ENCODE data around the gene NEGR1.

Gene NEGR1

GRCh38 chr1:72023063-72023930 is 259.0 kb downstream of the NEGR1 start:
- DNase-seq (ENCODE audit: low spot score): no peak

GRCh38 chr1:72018562-72018961 is 263.8 kb downstream of the NEGR1 start:
- no peak for DNase-seq (ENCODE audit: low spot score)

DNA sequence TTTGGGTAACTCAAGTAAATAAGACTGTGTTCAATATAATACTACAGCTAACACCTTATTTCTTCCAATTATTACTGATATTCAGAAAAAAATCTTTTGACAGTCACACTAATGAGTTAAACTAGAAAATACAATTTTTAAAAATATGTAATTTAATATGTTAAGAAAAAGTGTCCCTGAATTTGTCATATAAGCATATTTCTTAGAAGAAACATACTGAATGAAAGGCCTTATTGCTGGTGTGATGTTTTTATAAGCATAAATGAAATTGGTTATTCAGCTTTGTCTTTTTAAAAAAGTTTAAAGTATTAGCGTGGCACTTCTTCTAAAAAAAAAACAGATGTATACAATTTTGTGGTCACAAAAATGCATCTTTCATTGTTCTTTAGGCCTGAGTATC is 267.3 kb downstream of the NEGR1 start:
- DNase-seq (ENCODE audit: low spot score): no peak

DNA sequence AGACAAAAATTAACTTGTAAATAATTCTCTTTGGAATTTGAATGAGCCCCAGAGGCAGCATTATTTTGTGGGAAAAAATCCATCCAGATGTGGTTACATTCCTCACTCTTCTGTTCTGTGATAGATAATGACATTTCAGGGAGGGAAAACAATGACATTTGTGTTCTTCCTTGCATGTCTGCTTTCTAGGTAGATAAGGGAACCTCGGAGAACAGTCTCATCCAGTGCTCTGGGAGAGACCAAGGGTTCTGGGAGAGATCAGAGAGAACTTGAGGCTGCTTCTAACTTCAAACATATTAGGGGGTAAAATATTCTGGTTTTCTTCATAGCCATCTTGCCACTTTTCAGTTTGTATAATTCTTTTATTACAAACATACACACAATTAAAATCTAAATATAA is 269.2 kb downstream of the NEGR1 start:
- DNase-seq (ENCODE audit: low spot score): no peak

DNA sequence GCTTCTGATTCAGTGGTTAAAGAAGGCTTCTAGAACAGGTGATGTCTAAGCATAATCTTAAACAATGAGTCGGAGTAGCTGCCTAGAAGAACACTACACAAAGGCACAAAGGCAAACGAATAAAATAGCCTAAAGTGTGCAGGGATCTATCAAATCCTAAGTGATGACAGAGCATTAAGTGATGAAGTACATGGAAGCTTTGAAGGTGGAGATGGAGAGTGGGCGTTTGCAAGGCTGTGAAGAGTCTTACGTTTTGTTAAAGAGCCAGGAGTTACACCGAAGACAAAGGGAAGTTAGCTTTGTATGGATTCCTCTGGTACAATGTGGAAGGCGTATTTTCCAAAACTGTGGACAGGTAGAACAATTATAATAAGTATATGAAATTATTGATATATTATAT is 270.6 kb downstream of the NEGR1 start:
- DNase-seq (ENCODE audit: low spot score): no peak

DNA sequence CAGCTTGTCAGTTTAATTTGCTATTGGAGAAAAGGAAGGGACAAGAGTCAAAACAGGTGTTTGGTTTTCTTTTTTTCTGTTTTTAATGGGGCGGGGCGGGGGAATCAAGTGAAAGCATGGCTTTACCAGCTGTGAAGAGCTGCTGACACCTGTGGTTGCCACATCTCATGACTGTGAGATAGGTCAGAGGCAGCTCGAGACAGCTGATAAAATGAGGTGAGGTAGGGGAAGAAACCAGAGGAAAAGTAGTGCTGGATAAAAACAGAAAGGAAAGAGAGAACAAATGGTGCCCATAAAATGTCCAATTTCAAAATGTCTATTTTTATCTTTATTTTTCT is 272.3 kb downstream of the NEGR1 start:
- no peak for DNase-seq (ENCODE audit: low spot score)

DNA sequence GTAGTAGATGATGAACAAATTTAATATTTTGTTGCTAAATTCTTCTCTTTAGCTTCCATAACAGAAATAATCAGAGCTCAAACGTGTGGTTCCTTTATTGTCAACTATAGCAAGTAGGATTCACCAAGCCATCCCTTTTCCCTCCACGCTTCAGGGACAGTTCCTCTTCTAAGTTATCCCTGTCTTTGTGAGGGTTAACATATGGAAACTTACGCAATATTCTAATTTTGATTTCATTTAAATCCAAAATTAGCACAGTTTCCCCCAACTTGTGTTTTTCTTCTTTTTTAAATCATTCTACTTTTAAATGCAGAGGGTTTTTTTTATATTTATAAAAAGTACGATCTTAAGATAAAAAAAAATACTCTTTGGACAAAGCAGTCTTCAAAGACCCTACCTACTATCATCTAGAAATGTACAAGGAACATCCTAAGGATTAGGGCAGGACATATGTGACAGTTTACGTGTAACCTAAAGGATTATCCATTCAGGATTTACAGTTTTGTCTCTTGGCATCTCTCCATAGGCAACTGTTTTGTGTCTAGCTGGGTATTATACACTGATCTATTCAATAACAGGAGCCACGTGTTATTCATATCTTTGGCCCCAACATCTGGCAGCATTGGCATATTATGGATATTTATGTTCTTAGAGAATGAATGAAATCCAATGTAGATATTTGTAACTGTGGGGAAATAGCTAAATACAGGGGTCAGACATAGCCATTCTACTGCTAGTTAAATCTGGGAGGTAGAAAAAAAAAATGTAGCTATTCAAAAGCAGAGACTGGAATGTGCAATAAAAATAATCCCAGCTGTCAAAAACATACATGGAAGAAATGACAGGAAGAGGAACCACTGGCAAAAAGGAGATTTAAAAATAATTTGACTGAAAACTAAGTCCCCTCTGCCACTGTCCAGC is 272.9 kb downstream of the NEGR1 start:
- no peak for DNase-seq (ENCODE audit: low spot score)

- no peak for DNase-seq (ENCODE audit: low spot score)
These were observed 275.0 kb downstream of the NEGR1 start for GRCh38 chr1:72007312-72007711.

DNA sequence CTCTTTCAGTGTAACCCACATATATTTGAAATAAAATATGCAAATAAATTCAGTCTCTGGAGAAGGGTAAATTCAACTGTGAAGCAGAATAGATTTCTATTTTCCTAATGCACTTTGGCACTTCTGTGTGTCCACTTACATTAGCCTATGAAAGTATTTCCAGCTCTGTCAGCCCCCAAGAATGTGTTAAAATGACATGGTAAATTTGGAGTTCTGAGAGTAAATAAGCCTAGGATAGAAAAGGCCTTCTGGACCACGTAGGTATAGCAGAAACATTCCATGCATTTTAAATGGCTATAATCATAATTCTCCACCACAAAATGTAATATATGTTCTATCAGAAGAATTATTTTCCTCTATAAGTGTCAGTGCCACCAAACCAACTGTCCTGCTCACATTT is 276.2 kb downstream of the NEGR1 start:
- no peak for DNase-seq (ENCODE audit: low spot score)

DNA sequence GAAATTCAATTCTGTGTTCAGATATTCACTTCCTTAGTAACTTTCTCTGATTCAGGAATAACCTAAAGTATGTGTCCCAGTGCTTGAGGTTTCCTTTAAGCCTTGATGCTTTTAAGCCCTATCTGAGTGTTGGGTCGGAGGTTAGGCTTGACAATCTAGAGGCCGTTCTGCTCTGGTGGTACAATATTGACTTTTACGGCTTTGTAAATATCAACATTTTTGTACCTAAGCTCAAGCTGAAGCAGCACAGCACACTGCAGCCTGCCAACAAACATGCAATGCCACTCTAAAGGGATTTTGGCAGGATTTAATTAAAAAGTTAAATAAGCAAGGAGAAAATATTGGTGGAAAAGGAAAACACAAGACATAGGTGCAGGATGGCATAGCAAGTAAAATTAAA is 279.2 kb downstream of the NEGR1 start:
- DNase-seq (ENCODE audit: low spot score): no peak

- DNase-seq (ENCODE audit: low spot score): no peak
These were observed 281.5 kb downstream of the NEGR1 start for GRCh38 chr1:72000809-72001208.

GRCh38 chr1:71994646-71995045 is 287.7 kb downstream of the NEGR1 start:
- no peak for DNase-seq (ENCODE audit: low spot score)

DNA sequence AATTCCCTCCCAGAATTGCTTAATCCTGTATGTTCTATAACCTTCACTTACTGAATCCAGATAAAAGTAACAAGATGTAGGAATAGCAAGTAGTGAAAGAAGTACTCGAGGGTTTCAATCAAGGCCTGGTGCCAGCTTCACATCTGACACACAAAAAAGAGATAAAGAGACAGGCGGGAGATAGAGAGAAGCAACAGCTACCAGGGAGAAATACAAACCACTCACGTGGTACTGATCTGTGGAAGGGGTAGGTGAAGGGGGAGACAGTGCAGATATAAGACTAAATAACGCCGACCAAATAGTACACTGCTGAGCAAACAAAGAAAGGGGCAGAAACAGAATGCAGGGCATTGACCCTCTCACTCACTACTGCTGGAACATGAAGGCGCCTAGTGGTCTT is 295.2 kb downstream of the NEGR1 start:
- DNase-seq (ENCODE audit: low spot score): no peak

DNA sequence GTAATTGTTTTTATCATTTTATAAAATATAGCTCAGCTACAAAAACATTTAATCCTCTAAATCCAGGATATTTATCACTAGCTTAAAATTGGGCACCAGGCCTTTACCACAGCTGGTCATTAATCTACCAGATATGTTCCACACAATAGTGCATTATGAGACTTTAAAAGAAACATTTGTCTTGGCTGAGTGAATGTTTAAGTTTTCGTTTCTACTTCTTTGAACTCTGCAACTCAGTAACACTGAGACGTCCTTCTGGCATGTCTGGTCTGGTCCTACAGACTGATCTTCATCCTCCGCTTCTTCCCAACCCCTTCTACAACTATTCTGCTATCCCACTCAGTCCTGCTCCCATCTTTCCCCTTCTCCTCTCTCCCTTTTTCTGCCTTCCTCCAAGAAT is 296.2 kb downstream of the NEGR1 start:
- DNase-seq (ENCODE audit: low spot score): no peak

DNA sequence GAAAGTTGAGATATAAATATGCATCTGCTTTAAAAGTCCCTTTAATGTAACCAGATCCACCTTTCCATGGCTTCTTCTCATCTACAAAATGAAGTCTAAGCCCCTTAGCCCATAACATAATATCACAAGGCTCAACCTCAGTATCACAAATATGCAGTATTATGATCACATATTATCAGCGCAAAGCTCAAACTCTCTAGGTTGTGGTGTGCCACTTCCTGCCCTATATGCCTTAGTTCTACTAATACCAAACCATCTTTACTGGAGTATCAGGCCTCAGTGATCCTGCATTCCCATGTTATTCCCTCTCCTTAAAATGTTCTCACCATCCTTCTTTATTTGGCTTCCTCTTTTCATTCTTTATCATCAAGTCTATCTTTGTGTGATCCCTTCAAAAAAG is 301.8 kb downstream of the NEGR1 start:
- DNase-seq (ENCODE audit: low spot score): no peak

DNA sequence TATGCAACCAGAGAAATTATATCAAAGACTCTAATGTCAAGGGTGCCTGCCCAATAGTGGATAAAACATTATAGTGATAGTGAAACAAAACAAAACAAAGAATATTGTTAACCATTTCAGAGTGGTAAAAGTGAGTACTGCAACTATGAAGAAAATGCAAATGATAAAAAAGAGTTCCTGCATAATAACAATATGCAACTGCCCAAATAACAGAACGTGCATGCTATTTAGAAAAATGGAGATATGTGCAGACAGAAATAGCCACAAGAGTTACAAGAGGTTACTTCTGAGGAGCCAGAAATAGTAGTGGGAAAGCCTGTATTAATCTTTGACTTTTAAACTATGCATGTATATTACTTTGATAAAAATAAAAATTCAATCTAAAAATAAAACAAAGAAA is 302.5 kb downstream of the NEGR1 start:
- DNase-seq (ENCODE audit: low spot score): no peak

DNA sequence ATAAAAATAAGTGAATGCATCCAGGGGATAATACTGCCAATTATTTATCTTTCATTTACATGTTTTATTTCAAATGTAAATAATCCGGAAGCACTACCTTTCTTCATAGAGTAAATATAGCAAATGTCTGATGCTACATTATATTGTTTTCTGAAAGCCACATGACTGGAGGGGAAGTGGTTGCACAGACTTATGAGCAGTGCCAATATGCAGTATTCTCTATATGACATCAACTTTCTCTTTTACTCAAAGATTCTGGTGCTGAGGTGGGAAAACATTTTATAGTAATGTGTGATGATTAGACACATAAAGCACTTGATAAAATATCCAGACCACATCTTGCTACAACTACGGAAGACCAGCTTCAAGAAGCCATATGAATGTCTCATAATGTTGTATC is 314.7 kb downstream of the NEGR1 start:
- DNase-seq (ENCODE audit: low spot score): no peak

DNA sequence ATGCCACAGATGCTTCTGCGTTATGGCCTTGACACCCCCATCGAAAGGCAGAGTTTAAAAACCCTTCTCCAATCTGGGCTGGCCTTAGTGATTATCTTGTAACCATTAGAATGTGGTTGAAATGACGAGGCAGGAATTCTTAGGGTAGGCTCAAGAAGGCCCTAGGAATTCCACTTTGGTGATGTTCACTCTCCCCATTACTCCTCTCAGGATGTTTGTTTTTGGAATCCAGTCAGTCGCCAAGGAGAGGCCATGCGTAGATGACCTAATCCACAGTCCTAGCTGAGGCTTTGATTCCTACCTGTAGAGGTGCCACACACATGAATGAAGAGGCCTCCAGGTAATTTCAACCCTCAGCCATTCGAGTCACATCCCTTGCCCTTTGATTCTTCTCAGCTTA is 318.2 kb downstream of the NEGR1 start:
- DNase-seq (ENCODE audit: low spot score): no peak

DNA sequence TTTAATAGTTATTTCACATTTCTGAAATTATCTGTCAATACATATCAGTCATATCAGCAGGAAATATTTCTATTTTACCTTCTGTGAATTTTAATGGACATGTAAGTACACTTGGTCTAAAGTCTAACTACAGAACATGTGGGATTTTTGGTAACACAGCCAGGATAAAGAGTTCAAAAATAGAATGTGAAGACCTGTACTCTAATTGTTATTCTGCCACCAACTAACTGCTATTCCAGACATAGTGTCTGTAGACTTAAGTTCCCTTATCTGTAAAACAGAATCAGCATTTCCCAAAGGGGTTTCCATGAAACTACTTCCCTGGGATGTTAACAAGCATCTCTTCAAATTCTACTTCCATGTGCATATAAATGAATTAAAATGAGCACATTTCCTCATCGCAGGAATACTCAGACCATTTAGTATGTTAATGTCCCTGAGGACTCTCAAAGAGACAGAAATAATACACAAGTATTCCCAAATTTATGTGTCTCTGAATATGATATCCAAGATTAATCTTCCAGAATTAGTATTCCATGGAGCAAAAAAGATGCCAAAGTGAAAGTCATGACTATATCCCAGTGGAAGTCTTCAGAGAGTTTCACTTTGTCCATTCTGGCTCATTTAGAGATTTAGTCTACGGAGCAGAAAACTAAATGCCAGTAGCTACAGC is 325.6 kb downstream of the NEGR1 start:
- DNase-seq (ENCODE audit: low spot score): no peak

DNA sequence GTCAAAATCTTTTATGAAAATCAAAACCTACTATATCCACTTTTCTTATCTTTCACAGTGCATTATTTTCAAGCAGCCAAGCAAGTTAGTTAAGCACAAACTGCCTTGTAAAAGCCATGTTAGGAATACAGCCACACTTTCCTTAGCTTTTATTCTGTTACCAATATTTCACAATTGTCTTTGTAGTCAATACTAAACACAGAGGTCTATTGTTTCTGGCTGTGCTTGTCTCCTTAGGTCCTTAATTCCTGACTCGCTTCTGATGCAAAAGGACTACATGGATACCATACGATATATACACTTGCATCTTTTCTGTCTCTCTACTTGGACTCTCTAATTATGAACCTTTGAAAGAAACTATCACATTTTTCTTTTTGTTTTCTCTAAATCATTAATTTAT is 331.8 kb downstream of the NEGR1 start:
- DNase-seq (ENCODE audit: low spot score): no peak

DNA sequence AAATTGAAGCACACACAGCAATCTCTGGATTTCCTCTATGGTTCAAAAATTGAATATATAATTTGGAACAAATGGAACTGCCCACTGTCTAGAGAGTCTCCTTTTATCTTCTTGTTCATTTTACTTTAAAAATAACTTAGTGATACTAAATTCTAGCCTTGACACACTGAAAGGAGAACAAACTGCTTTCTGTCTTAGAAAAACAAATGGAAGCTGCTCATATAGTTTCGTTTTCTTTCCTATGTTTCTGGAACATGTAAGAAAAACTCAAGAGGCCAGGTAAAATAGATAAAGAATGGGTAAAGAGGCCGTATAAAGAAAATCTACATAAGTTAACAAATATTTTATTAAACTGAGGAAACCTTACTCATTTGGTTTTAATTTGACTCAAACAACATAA is 332.7 kb downstream of the NEGR1 start:
- no peak for DNase-seq (ENCODE audit: low spot score)

- DNase-seq (ENCODE audit: low spot score): no peak
These were observed 333.8 kb downstream of the NEGR1 start for GRCh38 chr1:71948561-71948960.

GRCh38 chr1:71944006-71944405 is 338.3 kb downstream of the NEGR1 start:
- no peak for DNase-seq (ENCODE audit: low spot score)
